T follicular helper cell (primary cell): ENCODE data around the gene MAST2.
"Not testable (repeated sequence)": the region's sequence is repeated elsewhere in the genome, so short reads cannot be mapped to it uniquely, and the experiment has no call there.

Experiments used
- DNase-seq: peaks from one replicate; pipeline ENCODE4 v3.0.0-alpha.2; 2020; ENCODE audit warnings: low read depth

The MAST2 gene

DNA sequence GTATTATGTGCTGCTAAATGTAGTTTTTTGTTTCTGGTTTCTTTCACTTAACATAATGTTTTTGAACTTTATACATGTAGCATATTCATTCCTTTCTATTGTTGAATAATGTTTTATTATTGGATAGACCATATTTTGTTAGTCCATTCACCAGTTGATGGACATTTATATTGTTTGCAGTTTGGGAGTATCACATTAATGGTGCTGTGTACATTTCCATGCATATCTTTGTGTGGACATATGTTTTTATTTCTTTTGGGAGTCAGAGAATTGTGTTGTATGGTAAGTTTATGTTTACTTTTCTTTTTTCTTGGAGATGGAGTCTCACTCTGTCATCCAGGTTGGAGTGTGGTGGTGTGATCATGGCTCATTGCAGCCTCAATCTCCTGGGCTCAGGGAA lies 134.6 kb downstream of the MAST2 start:
- no peak for DNase-seq

DNA sequence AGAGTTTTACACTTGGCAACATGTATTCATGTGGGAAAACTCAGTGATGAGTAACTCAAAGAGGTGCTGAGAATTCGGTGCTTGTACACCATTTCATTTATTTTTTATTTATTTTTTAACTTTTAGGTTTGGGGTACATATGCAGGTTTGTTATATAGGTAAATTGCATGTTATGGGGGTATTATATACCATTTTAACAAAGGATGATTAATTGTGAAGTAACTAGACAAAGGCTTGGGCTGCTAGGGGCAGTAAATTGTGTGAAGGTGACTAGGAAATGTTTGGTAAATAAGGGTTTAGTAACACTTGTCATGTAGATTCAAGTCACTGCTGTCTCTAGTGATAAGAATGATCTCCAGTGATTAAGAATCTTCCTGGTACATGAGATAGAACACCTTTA lies 139.0 kb downstream of the MAST2 start:
- DNase-seq, result no peak

DNA sequence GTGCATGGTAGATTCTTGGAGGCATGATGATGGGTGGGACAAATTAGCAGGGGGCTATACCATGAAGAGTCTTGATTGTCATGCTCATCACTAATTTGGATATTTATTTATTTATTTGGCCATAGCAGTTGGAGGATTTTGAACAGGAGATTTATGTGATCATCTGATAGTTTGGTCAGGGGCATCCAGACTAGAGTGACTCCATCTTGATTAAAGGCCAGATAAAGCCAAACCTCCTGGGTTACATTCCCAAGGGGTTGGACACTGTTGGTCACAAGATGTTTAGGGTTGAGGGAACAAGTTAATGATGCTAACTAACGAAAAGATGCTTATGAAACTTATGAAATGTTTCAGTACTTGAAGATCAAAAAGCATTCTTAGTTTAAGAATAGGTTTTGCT lies 139.8 kb downstream of the MAST2 start:
- no peak for DNase-seq

- no peak for DNase-seq
Measured at GRCh38 chr1:45945426-45945825, 142.0 kb downstream of the MAST2 start.

GRCh38 chr1:45949462-45949861 lies 146.1 kb downstream of the MAST2 start:
- not testable (repeated sequence) for DNase-seq

- DNase-seq, result no peak
Measured at GRCh38 chr1:45952072-45952471, 148.7 kb downstream of the MAST2 start.

GRCh38 chr1:45953934-45954847 lies 150.8 kb downstream of the MAST2 start:
- no peak for DNase-seq

GRCh38 chr1:45957684-45958083 lies 154.3 kb downstream of the MAST2 start:
- no peak for DNase-seq

DNA sequence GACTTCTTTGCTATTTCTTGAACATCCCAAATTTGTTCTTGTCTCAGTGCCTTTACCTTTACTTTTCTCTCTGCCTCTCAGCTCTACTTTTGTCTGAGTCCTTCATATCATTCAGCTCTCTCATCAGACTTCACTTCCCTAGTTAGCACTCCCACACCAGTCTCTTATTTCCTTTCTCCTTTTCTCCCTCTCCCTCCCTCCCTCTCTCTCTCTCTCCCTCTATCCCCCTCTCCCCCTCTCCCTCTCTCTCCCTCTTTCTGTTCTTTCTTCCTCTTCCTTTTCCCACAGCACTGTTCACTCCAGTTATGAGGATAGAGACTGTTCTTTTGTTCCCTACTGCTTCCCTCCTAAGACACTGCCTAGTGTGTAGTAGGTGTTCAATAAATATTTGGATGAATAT lies 154.9 kb downstream of the MAST2 start:
- DNase-seq, result no peak

GRCh38 chr1:45960930-45961715 lies 157.7 kb downstream of the MAST2 start:
- DNase-seq, result no peak

DNA sequence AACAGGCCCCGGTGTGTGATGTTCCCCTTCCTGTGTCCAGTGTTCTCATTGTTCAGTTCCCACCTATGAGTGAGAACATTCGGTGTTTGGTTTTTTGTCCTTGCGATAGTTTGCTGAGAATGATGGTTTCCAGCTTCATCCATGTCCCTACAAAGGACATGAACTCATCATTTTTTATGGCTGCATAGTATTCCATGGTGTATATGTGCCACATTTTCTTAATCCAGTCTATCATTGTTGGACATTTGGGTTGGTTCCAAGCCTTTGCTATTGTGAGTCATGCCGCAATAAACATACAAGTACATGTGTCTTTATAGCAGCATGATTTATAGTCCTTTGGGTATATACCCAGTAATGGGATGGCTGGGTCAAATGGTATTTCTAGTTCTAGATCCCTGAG lies 158.5 kb downstream of the MAST2 start:
- not testable (repeated sequence) for DNase-seq

DNA sequence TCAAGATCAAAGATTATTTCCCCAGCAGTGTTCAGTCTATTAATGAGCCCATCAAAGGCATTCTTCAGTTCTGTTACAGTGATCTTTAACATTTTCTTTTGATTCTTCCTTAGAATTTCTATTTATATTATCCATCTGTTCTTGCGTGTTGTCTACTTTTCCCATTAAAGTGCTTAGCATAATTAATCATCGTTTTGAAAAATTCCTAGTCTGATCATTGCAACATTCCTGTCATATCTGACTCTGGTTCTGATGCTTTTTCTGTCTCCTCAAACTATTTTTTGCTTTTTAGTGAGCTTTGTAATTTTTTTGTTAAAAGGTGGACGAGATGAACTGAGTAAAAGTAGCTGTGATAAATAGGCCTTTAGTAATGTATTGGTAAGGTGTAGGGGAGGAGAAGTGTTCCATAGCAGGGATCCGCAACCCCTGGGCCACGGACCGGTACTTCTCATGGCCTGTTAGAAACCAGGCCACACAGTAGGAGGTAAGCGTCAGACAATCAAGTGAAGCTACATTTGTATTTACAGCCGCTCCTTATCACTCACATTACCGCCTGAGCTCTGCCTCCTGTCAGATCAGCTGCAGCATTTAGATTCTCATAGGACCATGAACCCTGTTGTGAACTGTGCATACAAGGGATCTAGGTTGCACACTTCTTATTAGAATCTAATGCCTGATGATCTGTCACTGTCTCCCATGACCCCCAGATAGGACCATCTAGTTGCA lies 165.7 kb downstream of the MAST2 start:
- DNase-seq, result no peak

GRCh38 chr1:45969866-45970265 lies 166.5 kb downstream of the MAST2 start:
- no peak for DNase-seq

DNA sequence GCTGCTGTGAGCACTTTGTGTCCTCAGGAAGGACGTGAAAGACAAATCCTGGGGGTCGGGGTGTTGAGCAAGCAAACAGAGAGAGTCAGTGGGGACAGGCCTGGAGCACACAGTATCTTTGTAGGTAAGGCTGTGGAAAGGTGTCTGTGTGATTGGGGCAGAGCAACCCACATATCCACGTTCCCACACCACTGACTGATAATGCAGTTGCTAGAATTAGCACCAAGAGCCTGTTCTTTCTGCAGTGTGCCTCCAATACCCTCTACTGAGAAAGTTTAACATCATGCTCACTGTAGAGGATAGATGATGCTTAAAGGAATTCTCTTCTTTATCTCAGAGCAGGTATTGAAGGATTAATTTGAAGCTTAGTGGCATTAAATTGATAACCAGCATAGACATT lies 167.9 kb downstream of the MAST2 start:
- DNase-seq, result no peak

DNA sequence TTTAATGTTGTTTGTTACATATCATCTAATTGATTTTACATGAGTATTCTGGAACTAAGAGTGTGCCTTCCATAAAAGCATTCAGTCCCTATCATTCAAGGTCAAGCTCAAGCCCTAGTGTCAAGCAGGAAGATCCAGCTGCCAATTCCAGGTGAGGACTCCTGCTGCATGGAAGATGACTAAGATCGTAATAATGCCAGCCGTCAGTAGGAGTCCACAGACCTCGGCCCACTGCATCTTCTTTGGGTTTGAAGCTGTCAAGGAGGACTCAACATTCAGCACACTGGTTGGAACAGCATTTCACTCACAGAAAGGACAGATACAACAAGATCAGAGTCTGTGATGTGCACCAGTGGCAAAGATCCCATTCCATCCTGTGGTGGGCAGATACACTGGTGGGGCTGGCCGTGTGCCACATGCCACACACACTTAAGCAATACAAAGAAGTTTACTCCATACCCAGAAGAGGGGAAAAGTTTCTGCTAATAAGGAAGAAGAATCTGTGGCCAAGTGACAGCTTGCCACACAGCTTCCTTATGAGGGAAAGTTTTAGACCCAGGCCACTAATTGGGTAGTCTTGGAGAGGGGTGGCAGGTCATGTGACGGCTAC lies 168.6 kb downstream of the MAST2 start:
- DNase-seq, result no peak

DNA sequence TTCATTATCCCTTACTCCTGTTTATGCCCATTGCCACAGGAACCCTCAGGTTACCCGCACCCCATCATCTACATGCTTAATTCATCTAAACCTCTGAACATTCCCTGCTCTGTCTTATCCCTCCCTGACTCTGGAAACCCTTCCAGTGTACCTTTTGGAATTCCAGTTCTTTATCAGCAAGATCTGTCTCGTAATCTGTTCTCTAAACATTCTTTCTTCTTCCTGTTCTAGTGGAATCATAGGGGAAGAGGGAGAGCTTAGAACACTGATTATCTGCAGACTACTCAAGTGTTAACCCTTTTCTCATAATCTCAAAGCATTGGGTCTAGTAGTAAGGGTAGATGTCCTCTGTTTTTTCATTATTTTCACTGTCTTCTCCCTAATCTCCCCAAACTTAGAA lies 169.2 kb downstream of the MAST2 start:
- no peak for DNase-seq

DNA sequence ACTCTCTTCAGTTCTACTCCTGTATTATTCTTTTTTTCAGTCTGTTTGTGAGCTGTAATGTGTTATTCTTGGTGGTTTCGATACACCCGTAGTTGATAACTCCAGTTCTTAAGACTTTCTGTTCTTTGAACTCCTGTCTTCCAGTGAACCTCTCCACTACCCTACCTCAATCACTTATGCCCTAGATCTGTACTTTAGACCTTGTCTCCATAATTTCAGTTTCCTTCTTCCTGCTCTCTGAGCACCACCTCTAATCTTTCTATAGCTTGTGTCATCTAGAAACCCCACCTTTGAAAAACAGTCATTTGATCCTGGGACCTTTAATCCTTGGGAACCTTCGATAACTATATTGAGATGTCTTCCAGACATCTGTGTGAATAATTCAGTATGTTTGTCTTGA lies 169.7 kb downstream of the MAST2 start:
- DNase-seq, result no peak

GRCh38 chr1:45974541-45975269 lies 171.3 kb downstream of the MAST2 start:
- DNase-seq, result no peak

DNA sequence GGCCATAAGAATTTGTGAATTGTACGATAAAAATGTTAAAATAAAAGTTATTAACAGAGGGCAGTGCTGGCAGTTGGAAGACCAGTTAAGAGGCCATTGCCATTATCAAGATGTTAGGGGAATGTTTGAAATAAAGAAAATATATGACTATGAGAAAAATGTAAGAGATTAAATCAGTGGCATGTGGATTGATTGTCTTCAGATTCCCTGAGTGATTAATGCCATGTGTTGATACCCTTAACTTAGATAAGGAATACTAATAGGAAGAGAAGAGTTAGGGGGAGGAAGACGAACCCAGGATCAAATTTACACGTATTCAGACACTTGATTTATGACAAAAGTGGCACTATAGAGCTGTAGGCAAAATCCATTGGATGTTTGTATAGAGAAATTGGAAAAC lies 173.2 kb downstream of the MAST2 start:
- DNase-seq, result no peak

- no peak for DNase-seq
Measured at GRCh38 chr1:45979074-45979777, 175.8 kb downstream of the MAST2 start.

DNA sequence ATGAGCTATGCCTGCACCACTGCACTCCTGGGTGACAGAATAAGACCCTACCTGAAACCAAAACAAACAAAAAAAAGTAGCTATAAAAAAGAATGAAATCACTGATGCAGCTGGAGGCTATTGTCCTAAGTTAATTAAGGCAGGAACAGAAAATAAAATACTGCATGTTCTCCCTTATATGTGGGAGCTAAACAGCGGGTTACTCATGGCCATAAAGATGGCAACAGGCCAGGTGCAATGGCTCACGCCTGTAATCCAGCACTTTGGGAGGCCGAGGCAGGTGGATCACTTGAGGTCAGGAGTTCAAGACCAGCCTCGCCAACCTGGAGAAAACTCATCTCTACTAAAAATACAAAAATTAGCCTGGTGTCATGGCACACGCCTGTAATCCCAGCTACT lies 176.4 kb downstream of the MAST2 start:
- no peak for DNase-seq
